Measurements from ENCODE around the gene STX18. TPM values are rescaled to one million over a fixed set of nuclear protein-coding genes. Genes with fewer than 3 reads are reported as not detected.
"Not testable (repeated sequence)": the region's sequence is repeated elsewhere in the genome, so short reads cannot be mapped to it uniquely, and the experiment has no call there.

STX18 gene
- total and polyA plus RNA-seq, 11 donors = 10.1 to 26.1 (median 18.0) TPM

GRCh38 chr4:4423706-4424498, 117.9 kb downstream of the STX18 start:
- WGBS, 4 donors = 88 to 94% (median 89%) methylated on average over 9 of the region's 9 CpGs
- H3K27ac ChIP-seq = no peak overlapping the region
- H3K4me1 ChIP-seq = no peaks in the 10 kb centered on the region
- H3K27me3 ChIP-seq = no peaks in the 10 kb centered on the region
- TF ChIP-seq POLR2A (IDR thresholded peaks at IDR 0.05) (no peak), CTCF (IDR thresholded peaks at IDR 0.05) (no peak)
- no peak overlapping the region for H3K4me3 ChIP-seq
- ATAC-seq (no peak), DNase-seq (no peak)
- H3K9me3 ChIP-seq = no peaks in the 10 kb centered on the region
- intact Hi-C loops (cut with DNase I) = loop anchor here in 1 of 10 donors (10.0 kb wide), 1 partner anchor 169 kb away; no protein-coding TSS in a partner anchor
- H3K36me3 ChIP-seq = peaks cover 0 to 80% (median 63%) of the 10 kb centered on the region in 9 donors

GRCh38 chr4:4422856-4423499, 118.9 kb downstream of the STX18 start:
- Histone ChIP-seq H3K9me3 (no peaks in the 10 kb centered on the region), H3K27me3 (no peaks in the 10 kb centered on the region), H3K27ac (no peak overlapping the region), H3K36me3 (peaks cover 0 to 78% (median 65%) of the 10 kb centered on the region in 9 donors), H3K4me3 (no peak overlapping the region), H3K4me1 (no peaks in the 10 kb centered on the region)
- 80 to 87% (median 82%) methylated on average over 12 of the region's 12 CpGs for WGBS, 4 donors
- ATAC-seq (no peak), DNase-seq (no peak)
- TF ChIP-seq CTCF (IDR thresholded peaks at IDR 0.05) (no peak), POLR2A (IDR thresholded peaks at IDR 0.05) (no peak)
- intact Hi-C loops (cut with DNase I) = loop anchor here in 1 of 10 donors (10.0 kb wide), 1 partner anchor 168 kb away; no protein-coding TSS in a partner anchor

GRCh38 chr4:4422117-4422516, 119.7 kb downstream of the STX18 start:
- not testable (repeated sequence) for H3K9me3 ChIP-seq, H3K4me3 ChIP-seq, H3K4me1 ChIP-seq, ATAC-seq, H3K27ac ChIP-seq, H3K27me3 ChIP-seq, DNase-seq
- peaks cover 0 to 81% (median 69%) of the 10 kb centered on the region in 9 donors for H3K36me3 ChIP-seq
- 90 to 96% (median 93%) methylated on average over 7 of the region's 7 CpGs for WGBS, 4 donors
- intact Hi-C loops (cut with DNase I) = loop anchor here in 1 of 10 donors (10.0 kb wide), 1 partner anchor 167 kb away; no protein-coding TSS in a partner anchor

- ATAC-seq = no peak
- intact Hi-C loops (cut with DNase I) = loop anchor here in 1 of 10 donors (10.0 kb wide), 1 partner anchor 167 kb away; no protein-coding TSS in a partner anchor
- no peak overlapping the region for H3K27ac ChIP-seq
These were observed 120.5 kb downstream of the STX18 start for GRCh38 chr4:4421356-4421755.

More at GRCh38 chr4:4421356-4421755, 120.5 kb downstream of the STX18 start:
- Histone ChIP-seq H3K9me3 (no peaks in the 10 kb centered on the region), H3K36me3 (peaks cover 0 to 81% (median 69%) of the 10 kb centered on the region in 9 donors), H3K4me1 (no peaks in the 10 kb centered on the region), H3K4me3 (no peak overlapping the region), H3K27me3 (no peaks in the 10 kb centered on the region)
- 96 to 98% (median 98%) methylated on average over 11 of the region's 11 CpGs for WGBS, 4 donors
- no peak for TF ChIP-seq POLR2A (IDR thresholded peaks at IDR 0.05)
- TF ChIP-seq CTCF (IDR thresholded peaks at IDR 0.05) = no peak
- no peak for DNase-seq
